IPS-NIHi7 (cell line): ENCODE measurements around the gene FES.
"Not testable (repeated sequence)": the region's sequence is repeated elsewhere in the genome, so short reads cannot be mapped to it uniquely, and the experiment has no call there.

Experiments used
- DNase-seq: peaks from one replicate; pipeline ENCODE4 v3.0.0; 2012; ENCODE audit warnings: mixed read lengths; ENCODE audit errors: extremely low spot score

FES gene

DNA sequence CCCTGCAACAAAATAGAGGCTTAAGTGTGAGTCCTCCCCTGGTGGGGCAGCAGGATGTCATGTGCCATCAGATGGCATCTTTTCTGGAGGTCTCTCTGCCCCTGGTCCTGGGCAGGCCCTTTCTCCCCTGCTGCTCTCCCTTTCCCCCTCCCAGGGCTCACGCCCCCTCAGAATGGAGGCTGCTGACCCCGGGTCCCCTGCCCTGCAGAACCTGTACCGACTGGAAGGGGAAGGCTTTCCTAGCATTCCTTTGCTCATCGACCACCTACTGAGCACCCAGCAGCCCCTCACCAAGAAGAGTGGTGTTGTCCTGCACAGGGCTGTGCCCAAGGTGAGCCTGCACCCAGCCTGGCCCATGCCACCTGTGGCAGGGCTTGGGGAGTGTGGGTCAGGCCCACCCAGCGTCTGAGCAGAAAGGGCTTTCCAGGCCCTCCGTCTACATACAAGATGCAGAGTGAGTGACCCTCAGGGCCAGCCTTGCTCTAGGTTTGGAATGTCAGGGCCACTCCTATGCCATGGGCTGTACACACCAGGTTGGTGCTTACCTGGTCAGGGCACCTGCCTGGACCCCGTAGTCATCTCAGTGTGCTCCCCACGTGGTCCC, 7.1 kb downstream of the FES start:
- DNase-seq: no peak

DNA sequence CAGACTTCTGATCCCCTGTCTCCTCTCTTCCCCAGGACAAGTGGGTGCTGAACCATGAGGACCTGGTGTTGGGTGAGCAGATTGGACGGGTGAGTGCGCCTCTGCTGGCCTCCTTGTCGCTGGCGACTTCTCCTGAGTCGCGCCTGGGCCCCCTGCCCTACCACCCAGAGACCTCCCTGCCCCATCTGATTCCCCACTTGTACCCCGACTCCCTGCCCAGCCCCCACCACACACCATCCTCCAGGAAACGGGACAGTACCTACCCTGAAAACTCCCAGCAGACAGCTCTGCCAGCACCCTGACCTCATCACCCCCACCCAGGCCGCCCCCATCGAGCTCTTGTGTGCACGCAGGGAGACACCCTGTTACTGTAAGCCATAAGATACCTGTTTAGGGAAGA, 7.7 kb downstream of the FES start:
- no peak for DNase-seq

DNA sequence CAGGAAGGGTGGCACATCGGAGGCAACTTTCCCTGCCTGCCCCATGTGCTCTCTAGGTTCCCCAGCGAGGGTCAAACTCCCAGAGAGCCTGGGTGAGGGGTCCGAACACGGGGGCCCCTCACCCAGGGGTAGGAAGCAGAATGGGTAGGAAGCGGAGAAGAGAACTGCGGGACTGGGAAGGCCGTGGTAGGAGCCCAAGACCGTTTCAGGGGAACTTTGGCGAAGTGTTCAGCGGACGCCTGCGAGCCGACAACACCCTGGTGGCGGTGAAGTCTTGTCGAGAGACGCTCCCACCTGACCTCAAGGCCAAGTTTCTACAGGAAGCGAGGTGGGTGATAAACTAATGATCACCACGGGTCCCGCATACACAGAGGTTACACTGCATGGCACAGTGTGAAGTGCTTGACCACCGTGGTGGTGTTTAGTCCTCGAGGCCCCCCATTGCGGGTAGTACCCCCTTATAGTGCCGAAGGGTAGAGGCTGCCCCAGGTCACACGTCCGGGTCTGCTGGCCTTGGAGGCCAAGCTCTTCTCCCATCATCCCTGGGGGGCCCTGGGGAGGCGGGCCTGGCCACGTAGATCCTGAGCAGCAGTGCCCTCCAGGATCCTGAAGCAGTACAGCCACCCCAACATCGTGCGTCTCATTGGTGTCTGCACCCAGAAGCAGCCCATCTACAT, 8.3 kb downstream of the FES start:
- no peak for DNase-seq

DNA sequence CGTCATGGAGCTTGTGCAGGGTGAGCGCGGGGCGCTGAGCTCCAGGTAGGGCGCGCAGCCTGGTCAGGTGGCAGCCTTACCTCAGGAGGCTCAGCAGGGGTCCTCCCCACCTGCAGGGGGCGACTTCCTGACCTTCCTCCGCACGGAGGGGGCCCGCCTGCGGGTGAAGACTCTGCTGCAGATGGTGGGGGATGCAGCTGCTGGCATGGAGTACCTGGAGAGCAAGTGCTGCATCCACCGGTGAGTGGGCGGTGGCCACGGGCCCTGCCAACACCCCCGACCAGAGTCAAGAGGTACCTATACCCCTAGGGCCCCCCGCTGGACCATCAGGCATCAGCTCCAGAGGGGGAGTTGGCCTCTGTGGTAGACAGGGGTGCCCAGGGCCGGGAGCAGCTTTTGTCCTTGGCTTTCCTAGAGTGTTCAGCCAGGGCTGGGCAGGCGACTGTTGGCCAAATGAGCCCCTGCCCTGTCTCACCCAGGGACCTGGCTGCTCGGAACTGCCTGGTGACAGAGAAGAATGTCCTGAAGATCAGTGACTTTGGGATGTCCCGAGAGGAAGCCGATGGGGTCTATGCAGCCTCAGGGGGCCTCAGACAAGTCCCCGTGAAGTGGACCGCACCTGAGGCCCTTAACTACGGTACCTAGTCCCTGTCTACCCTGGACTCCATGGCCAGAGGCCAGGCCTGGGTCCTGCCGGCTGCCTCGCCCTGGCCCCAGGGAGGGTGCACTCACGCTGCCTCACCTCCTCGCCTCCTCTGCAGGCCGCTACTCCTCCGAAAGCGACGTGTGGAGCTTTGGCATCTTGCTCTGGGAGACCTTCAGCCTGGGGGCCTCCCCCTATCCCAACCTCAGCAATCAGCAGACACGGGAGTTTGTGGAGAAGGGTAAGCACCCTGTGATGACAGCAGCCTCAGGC, 9.1 kb downstream of the FES start:
- DNase-seq: no peak

DNA sequence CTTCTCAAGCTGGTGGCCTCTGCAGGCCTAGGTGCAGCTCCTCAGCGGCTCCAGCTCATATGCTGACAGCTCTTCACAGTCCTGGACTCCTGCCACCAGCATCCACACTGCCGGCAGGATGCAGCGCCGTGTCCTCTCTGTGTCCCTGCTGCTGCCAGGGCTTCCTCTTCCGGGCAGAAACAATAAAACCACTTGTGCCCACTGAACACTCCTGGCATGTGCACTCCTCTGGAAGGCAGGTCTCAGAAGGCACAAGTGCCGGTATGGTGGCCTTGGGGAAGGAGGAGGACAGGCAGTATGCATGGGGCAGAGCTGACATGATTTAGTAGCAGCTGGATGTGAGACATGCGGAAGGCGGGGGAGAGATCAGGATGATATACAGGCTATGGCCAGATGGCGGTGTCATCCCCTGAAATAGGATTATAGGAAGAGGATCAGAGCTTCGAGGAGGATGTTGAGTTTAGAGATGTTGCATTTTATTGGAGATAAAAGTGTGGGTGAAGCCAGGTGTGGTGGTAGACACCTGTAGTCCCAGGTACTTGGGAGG, 11.3 kb downstream of the FES start:
- DNase-seq: no peak

DNA sequence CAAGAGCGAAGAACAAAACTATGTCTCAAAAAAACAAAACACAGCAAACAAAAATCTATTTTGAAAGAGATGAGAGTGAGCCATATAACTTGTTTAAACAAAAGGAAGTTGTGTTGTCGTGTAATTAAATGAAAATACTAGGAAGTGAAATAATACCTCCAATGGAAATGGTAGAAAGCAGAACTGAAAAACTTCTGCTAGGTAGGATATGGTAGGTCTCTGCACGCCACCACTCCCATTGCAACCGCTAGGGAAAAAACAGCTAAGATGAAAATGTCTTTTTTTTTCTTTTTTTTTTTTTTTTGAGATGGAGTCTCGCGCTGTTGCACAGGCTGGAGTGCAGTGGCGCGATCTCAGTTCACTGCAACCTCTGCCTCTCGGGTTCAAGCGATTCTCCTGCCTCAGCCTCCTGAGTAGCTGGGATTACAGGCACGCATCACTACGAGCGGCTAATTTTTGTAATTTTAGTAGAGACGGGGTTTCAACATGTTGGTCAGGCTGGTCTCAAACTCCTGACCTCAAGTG, 12.9 kb downstream of the FES start:
- not testable (repeated sequence) for DNase-seq

DNA sequence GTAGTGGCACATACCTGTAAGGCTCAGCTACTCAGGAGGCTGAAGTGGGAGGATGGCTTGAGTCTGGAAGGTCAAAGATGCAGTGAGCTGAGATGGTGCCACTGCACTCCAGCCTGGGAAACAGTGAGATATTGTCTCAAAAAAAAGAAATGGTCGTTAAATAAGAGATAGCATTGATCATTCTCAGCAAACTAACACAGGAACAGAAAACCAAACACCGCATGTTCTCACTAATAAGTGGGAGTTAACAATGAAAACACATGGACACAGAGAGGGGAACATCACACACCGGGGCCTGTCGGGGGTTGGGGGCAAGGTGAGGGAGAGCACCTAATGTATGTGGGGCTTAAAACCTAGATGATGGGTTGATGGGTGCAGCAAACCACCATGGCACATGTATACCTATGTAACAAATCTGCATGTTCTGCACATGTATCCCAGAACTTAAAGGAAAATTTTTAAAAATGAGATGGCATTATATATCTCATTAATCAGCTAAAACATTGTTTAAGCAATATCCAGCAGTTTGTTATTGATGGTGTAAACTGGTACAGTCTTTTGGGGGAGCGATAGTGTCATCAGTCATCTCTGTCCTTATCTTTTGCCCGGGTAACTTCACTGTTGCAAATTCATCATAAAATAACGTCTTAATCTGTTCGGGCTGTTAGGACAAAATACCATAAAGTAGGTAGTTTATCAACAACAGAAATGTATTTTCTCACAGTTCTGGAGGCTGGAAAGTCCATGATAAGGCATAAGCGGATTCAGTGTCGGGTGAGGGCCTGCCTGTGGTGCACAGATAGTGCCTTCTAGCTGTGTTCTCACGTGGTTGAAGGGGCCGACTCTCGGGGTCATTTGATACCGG, 17.1 kb downstream of the FES start:
- DNase-seq: no peak

DNA sequence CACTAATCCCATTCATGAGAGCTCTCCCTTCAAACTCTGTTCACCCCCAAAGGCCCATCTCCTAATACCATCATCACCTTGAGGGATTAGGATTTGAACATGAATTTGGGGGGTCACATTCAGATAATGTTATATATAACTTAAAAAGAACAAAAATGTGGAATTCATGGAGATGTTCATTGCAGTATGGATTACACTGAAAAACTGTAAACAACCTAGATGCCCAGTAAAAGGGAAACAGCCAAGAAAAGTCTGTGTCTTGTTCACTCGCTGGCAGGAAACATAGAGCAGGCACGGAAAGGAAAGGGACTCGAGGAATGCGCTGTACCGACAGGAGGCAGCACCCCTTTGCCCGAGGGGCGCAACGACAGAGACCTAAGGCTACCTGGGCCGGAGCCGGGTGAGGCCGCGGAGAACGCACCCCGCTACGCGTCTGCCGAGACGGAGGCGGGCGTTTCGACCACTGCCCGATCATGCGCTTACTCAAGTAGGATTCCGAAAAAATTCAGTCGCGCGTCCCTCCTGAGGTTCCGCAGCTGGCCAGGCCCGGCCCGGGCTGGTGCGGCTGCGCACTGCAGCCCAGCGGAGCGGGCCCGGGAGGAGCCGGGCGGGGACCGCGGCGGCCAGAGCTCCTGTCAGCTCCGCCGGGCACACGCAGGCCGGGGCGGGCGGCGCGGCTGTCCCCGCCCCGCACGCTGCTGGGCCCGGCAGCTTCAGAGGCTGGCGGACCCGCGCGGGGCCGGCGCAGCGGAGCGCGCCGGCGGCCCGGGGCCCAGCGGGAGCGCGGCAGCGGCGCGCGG, 17.9 kb downstream of the FES start:
- peak; percentile 96 for DNase-seq

DNA sequence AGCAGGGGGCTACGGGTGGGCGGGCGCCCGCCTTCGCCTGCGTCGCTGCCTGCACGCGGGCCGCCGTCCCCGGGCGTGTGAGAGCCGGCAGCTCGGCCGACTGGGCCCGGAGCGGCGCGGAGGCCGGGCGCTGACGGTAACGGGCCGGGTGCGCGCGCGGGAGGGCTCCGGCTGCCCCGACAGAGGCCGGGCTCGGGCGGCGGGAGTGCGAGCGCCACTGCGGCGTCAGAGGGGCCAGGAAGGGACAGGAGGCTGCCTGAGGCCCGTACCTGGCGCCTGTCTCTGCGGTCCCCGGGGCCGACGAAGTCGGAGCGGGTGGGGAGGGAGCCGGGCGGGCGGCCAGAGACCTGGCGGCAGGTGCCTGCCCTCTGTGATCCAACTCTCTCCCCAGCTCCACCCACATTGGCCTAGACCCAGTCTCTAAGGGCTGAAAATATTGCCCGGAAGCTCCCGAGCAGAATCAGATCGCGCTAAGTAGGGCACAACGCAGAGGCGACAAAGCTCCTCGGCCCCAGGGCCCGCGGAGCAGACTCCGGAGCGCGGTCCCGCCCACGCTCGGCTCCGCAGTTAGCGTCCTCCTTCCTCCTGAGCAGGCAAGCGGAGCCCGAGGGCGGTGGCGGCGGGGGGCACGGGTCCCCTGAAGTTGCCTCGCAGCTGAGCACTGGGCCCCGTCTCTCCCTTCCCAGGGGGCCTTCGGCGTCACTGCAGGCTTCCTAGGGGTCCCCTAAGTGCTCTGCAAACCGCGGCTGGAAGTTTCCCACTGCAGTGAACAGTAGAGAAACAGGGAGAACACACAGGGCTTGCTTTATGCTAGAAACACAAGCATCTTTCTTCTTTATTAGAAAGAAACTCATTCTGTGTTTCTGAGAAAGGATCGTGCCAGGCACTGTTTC, 18.8 kb downstream of the FES start, which contains the start of gene MAN2A2:
Gene MAN2A2, plus strand, starts transcription at position 463 of the 893 bp plus-strand sequence. CDS start 906 bp downstream, outside the sequence.
- peak; percentile 63 for DNase-seq

DNA sequence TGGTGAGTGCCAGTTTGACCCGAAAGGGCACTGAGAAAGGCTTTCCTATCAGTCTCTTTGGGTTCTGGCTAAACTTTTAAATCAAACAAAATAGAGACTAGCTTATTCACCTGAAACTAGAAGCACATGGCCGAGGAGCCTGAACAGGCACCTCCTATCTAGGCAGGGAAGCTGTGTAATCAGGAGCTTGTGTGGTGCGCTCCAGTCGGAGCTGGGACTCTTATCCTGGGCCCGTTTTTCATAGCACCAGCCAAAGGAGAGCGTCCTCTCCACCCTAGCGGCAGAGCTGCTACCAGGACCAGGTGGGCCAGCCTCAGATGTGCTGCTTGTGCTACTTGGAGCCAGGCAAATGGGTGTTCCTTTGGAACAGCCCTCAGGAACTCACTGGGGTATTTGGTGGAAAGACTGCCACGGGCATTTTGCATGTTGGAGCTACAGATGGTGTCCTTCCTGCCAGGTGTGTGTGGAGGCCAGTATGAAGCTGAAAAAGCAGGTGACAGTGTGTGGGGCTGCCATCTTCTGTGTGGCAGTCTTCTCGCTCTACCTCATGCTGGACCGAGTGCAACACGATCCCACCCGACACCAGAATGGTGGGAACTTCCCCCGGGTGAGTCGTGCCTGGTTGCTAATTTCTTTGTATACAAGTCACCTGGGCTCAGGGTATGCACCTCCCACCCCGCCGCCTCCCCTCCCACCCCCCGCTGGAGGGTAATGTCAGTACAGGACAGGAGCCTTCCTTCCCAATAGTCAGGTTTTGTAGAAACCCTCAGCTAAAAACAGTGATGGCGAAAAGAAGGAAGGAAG, 19.6 kb downstream of the FES start:
- peak; percentile 76 for DNase-seq

DNA sequence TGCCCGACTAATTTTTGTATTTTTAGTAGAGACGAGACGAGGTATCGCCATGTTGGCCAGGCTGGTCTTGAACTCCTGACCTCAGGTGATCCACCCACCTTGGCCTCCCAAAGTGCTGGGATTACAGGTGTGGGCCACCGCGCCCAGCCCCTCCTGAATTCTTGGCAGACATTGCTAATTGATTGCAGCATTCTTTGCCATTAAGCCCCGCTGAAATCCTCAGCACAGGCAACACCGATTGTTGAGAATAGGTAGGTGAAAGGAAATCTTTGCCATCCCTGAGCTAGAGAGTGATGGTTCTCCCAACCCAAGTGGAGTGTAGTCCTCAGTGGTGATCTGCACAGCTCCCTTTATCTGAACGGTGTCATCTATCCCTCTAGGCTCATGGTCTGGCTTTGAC, 20.4 kb downstream of the FES start:
- DNase-seq: no peak

DNA sequence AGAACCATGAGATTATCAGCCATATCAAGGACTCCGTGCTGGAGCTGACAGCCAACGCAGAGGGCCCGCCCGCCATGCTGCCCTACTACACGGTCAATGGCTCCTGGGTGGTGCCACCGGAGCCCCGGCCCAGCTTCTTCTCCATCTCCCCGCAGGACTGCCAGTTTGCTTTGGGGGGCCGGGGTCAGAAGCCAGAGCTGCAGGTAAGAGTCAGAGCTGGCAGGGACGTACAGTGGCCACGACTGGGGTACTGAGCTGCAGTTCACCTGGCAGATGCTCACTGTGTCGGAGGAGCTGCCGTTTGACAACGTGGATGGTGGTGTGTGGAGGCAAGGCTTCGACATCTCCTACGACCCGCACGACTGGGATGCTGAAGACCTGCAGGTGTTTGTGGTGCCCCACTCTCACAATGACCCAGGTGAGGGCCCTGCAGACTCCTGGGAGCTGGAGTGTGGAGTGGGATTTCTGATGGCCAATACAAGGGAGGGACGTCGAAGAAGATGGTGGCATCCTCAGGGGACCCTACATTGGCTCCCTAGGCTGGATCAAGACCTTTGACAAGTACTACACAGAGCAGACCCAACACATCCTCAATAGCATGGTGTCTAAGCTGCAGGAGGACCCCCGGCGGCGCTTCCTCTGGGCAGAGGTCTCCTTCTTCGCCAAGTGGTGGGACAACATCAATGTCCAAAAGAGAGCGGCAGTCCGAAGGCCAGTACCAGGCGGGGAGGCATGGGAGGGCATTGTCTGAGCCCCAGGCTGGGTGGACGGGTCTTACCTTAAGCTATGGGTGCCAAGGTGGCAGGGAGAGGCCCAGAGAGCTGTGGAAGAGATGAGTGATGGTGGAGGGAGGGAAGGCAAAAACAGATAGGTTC, 21.2 kb downstream of the FES start:
- DNase-seq: no peak

DNA sequence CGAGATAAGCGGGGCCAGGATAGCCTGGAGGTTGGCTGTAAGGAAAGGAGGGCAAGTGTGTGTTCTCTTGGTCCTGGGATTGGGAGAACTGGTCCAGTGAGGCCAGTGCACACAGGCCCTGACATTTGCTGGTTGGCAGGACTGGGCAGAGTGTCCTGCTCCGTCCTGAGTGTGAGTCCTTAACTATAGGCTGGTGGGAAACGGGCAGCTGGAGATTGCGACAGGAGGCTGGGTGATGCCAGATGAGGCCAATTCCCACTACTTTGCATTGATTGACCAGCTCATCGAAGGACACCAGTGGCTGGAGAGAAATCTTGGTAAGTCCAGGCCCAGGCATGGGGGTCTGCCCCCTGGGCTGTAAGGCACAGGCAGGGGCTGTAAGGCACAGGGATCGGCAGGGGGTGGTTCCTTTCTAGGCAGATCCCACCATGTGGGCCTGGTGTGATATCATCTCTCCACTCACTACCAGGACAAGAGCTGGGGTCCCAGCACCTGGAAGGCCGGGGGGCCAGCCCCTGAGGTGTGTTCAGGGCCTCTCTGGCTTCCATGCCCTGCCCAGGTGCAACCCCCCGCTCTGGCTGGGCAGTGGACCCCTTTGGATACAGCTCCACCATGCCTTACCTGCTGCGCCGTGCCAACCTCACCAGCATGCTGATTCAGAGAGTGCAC, 22.0 kb downstream of the FES start:
- no peak for DNase-seq

DNA sequence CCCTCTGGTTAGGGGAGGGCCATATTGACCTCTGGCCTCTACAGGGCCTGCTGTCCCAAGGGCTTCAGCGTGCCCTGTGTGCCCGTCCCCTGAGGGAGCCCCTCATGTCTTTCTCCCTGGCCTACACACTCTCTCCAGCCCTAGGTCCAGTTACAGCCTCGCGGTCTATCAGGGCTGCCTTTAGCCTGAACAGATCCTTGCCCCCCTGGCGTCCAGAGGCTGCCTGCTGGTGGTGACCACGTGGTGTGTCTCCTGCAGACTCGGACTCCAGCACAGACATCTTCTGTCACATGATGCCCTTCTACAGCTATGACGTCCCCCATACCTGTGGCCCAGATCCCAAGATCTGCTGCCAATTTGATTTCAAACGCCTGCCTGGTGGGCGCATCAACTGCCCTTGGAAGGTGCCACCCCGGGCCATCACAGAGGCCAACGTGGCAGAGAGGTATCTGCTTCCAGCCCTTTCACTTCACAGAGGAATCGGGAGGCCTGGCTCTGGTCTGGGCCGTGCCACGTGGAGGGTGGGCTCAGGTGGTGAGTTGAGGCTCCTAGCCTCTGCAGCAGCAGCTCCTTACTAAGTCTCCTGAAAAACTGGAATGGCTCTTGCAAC, 22.9 kb downstream of the FES start:
- no peak for DNase-seq

DNA sequence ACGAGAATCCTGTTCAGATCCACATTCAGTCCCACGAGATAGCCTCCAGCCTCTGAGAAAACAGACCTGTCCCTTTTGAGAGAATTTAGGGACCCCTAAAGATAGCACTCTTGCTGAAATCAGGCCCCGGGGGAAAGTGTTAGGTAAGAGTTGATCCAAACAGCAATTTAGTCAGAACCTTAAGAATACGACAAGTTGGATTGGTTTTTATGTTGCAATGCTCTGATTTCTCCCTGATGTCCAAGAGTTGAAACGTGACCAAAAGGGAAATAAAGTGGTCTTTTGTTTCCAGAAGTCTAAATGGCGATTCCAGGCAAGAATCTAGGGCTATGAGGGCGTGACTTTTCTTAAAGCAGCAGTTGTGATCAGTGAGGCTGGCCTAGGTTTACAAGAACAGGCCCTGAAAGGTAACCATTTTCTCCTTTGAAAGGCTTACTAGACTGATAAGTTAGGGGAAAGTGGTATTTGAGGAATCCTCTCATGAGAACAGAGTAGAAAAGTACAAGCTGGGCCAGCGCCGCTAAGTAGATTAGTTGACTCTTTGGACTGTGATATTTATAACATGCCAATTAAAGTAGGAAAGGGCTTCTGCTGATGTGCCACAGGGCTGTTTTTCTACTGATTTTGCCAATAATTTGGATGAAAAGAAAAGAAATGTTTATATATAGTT, 23.7 kb downstream of the FES start:
- DNase-seq: no peak

DNA sequence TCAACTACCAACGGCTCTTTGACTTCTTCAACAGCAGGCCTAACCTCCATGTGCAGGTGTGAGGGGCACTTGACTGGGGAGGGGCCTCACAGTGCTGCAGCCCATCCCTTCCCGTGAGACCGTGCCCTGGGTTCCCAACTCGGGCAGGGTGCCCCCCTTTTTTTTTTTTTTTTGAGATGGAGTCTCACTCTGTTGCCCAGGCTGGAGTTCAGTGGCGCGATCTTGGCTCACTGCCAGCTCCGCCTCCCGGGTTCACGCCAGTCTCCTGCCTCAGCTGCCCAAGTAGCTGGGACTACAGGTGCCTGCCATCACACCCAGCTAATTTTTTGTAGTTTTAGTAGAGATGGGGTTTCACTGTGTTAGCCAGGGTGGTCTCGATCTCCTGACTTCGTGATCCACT, 25.1 kb downstream of the FES start:
- DNase-seq: not testable (repeated sequence)
